ENCODE measurements around the gene ZNF335.

DNA sequence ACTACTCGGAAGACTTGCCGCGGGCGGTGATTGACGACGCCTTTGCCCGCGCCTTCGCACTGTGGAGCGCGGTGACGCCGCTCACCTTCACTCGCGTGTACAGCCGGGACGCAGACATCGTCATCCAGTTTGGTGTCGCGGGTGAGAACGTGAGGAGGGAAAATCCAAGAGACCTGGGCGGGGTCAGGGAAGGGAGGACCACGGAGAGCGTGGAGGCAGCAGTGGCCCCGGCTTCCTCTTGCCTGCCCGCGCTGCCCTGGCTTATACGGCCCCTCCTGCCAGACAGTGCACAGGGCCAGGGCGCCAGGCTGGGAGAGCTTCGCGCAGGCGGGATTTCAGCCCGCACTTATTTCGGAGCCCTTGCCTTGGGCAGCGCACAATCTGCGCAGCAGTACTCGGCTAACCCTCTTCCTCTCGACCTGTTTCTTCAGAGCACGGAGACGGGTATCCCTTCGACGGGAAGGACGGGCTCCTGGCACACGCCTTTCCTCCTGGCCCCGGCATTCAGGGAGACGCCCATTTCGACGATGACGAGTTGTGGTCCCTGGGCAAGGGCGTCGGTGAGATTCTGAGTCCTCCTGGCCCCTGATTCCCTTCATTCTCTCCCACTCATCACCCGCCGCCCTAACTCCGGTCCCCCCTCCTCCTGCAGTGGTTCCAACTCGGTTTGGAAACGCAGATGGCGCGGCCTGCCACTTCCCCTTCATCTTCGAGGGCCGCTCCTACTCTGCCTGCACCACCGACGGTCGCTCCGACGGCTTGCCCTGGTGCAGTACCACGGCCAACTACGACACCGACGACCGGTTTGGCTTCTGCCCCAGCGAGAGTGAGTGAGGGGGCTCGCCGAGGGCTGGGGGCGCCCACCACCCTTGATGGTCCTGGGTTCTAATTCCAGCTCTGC, 38.7 kb upstream of the ZNF335 start:
- TF ChIP-seq CTCF (conservative IDR thresholded peaks at IDR 0.05 in 1 of 2, IDR thresholded peaks at IDR 0.05 in 1 of 2; ENCODE audit: low read depth in 1 of 2, low read length in 2 of 2) (no peak), EZH2 (IDR thresholded peaks at IDR 0.05; ENCODE audit: low read length, missing control alignments) (peak; percentile 89)

Data from fibroblast of lung (primary cell).